Neural cell (in vitro differentiated cells): ENCODE measurements around the gene PPP1R14B. TPM values are rescaled to one million over a fixed set of nuclear protein-coding genes. Genes with fewer than 3 reads are reported as not detected.

Experiments
- H2AFZ ChIP-seq: fragments of 200-600, 300-800 bp; sonication (generic), shearing (Covaris generic); 2 replicates; pipeline ENCODE4 v1.6.0; 2014; ENCODE audit warnings: low read depth, mild to moderate bottlenecking, antibody characterized with exemption, low read length, moderate library complexity
- H3F3A ChIP-seq: fragments of 200-600 bp; shearing (Covaris generic); 2 replicates; pipeline ENCODE4 v1.6.1; 2016; ENCODE audit warnings: mild to moderate bottlenecking, moderate library complexity, mixed read lengths, antibody characterized with exemption, low read length; ENCODE audit not compliant: insufficient read depth, poor library complexity, severe bottlenecking
- H3K27ac ChIP-seq: fragments of 200-600, 300-800 bp; sonication (generic), shearing (Covaris generic); 2 replicates; pipeline ENCODE4 v1.5.1; 2014; ENCODE audit warnings: mild to moderate bottlenecking, low read length, moderate library complexity
- H3K27me3 ChIP-seq: fragments of 300-800, 200-600 bp; sonication (generic), shearing (Covaris generic); 2 replicates; pipeline ENCODE4 v1.6.0; 2014; ENCODE audit warnings: mild to moderate bottlenecking, low read depth, low read length, moderate library complexity; ENCODE audit not compliant: insufficient read depth
- H3K36me3 ChIP-seq: fragments of 300-800, 200-600 bp; sonication (generic), shearing (Covaris generic); 2 replicates; pipeline ENCODE4 v1.5.1; 2014; ENCODE audit warnings: mild to moderate bottlenecking, antibody characterized with exemption, low read length, moderate library complexity; ENCODE audit not compliant: insufficient read depth
- H3K4me2 ChIP-seq: fragments of 300-800, 200-600 bp; sonication (generic), shearing (Covaris generic); 2 replicates; pipeline ENCODE4 v1.6.0; 2014; ENCODE audit warnings: mild to moderate bottlenecking, low read length
- H3K4me3 ChIP-seq: fragments of 300-800, 200-600 bp; sonication (generic), shearing (Covaris generic); 2 replicates; pipeline ENCODE4 v1.5.1; 2014; ENCODE audit warnings: mild to moderate bottlenecking, low read length, moderate library complexity
- H3K79me2 ChIP-seq: fragments of 200-600 bp; shearing (Covaris generic); replicated peaks from 2 replicates; pipeline ENCODE4 v1.6.0; 2014; ENCODE audit warnings: mild to moderate bottlenecking, low read length, moderate library complexity; ENCODE audit not compliant: insufficient read depth
- H3K9ac ChIP-seq: fragments of 300-800, 200-600 bp; sonication (generic), shearing (Covaris generic); 2 replicates; pipeline ENCODE4 v1.6.1; 2016; ENCODE audit warnings: mild to moderate bottlenecking, low read length, mixed read lengths
- H3K9me2 ChIP-seq: fragments of 200-600 bp; shearing (Covaris generic); 2 replicates; pipeline ENCODE4 v1.6.1; 2016; ENCODE audit warnings: mild to moderate bottlenecking, low read length, mixed read lengths; ENCODE audit not compliant: insufficient read depth
- H3K9me3 ChIP-seq: fragments of 200-600, 300-800 bp; sonication (generic), shearing (Covaris generic); 2 replicates; pipeline ENCODE4 v1.6.1; 2016; ENCODE audit warnings: mild to moderate bottlenecking, mixed run types, low read length, moderate library complexity, mixed read lengths
- H4K20me1 ChIP-seq: fragments of 200-600 bp; shearing (Covaris generic); 2 replicates; pipeline ENCODE4 v1.6.1; 2016; ENCODE audit warnings: mild to moderate bottlenecking, mixed run types; ENCODE audit not compliant: insufficient read depth
- CTCF ChIP-seq: fragments of 450-650 bp; IDR thresholded peaks from 2 replicates; pipeline ENCODE4 v1.5.1; 2014; ENCODE audit warnings: antibody characterized with exemption, mild to moderate bottlenecking, moderate library complexity; ENCODE audit not compliant: poor library complexity, severe bottlenecking
- EP300 ChIP-seq: fragments of 450-650 bp; conservative IDR thresholded peaks from 2 replicates; pipeline ENCODE4 v1.6.1; 2014; ENCODE audit warnings: antibody characterized with exemption, mild to moderate bottlenecking, moderate library complexity; ENCODE audit not compliant: poor library complexity, severe bottlenecking
- EZH2 ChIP-seq: fragments of 200-600, 300-800 bp; shearing (Covaris generic), sonication (generic); IDR thresholded peaks from 2 replicates; pipeline ENCODE4 v1.6.1; 2014; ENCODE audit warnings: antibody characterized with exemption, low read length, borderline replicate concordance, mild to moderate bottlenecking; ENCODE audit not compliant: insufficient read depth, poor library complexity, severe bottlenecking
- MXI1 ChIP-seq: fragments of 450-650 bp; conservative IDR thresholded peaks from 2 replicates; pipeline ENCODE4 v1.6.1; 2014; ENCODE audit warnings: antibody characterized with exemption, mild to moderate bottlenecking; ENCODE audit not compliant: poor library complexity, severe bottlenecking
- POLR2AphosphoS5 ChIP-seq: IDR thresholded peaks from 2 replicates; pipeline ENCODE4 v1.6.1; 2012
- RAD21 ChIP-seq: fragments of 450-650 bp; conservative IDR thresholded peaks from 2 replicates; pipeline ENCODE4 v1.6.1; 2014; ENCODE audit warnings: antibody characterized with exemption, mild to moderate bottlenecking, moderate library complexity
- REST ChIP-seq: IDR thresholded peaks from 2 replicates; pipeline ENCODE4 v1.6.1; 2012; ENCODE audit warnings: borderline replicate concordance
- SMC3 ChIP-seq: fragments of 450-650 bp; conservative IDR thresholded peaks from 2 replicates; pipeline ENCODE4 v1.6.1; 2014; ENCODE audit warnings: antibody characterized with exemption, mild to moderate bottlenecking, moderate library complexity; ENCODE audit not compliant: poor library complexity
- TAF1 ChIP-seq: IDR thresholded peaks from 2 replicates; pipeline ENCODE4 v1.6.1; 2012; ENCODE audit warnings: low read depth
- polyA plus RNA-seq: library from polyadenylated mRNA; depleted of rRNA; stranded (reverse); fragments of >200 nt; gene quantifications from 2 replicates; pipeline ENCODE4 v1.2.3, GENCODE V29; 2014

Gene PPP1R14B
- polyA plus RNA-seq, 1 donor from 2014 or later = 400 TPM

GRCh38 chr11:64295760-64296159, 49.0 kb upstream of the PPP1R14B start:
- H3K36me3 ChIP-seq = no peaks in the 10 kb centered on the region
- H3K9ac ChIP-seq = no peak overlapping the region
- H3K9me2 ChIP-seq = no peaks in the 10 kb centered on the region
- no peaks in the 10 kb centered on the region for H3K9me3 ChIP-seq
- no peak overlapping the region for H3K27ac ChIP-seq
- no peak overlapping the region for H3K4me3 ChIP-seq
- no peaks in the 10 kb centered on the region for H4K20me1 ChIP-seq
- H3F3A ChIP-seq = no peaks in the 10 kb centered on the region
- H3K27me3 ChIP-seq = peaks cover 94% of the 10 kb centered on the region
- H3K79me2 ChIP-seq = no peaks in the 10 kb centered on the region
- no peak for TF ChIP-seq EZH2
- TF ChIP-seq CTCF = no peak
- TF ChIP-seq SMC3 = no peak
- no peak for TF ChIP-seq RAD21
- TF ChIP-seq REST = no peak
- no peak for TF ChIP-seq MXI1
- TF ChIP-seq TAF1 = no peak
- TF ChIP-seq EP300 = no peak
- TF ChIP-seq POLR2AphosphoS5 = no peak
- H3K4me2 ChIP-seq = no peak overlapping the region
- H2AFZ ChIP-seq = no peak overlapping the region

- no peak overlapping the region for H3K9ac ChIP-seq
- H3K9me2 ChIP-seq = no peaks in the 10 kb centered on the region
- H3K36me3 ChIP-seq = no peaks in the 10 kb centered on the region
- no peak overlapping the region for H3K4me2 ChIP-seq
- H3K4me3 ChIP-seq = no peak overlapping the region
- TF ChIP-seq CTCF (no peak), EZH2 (no peak), RAD21 (no peak), REST (no peak), SMC3 (no peak), TAF1 (no peak), EP300 (no peak), POLR2AphosphoS5 (no peak), MXI1 (no peak)
- no peaks in the 10 kb centered on the region for H4K20me1 ChIP-seq
- H2AFZ ChIP-seq = no peak overlapping the region
- peaks cover 93% of the 10 kb centered on the region for H3K27me3 ChIP-seq
- H3K79me2 ChIP-seq = no peaks in the 10 kb centered on the region
- no peaks in the 10 kb centered on the region for H3K9me3 ChIP-seq
- no peaks in the 10 kb centered on the region for H3F3A ChIP-seq
- H3K27ac ChIP-seq = no peak overlapping the region
Measured at GRCh38 chr11:64294774-64295173, 48.0 kb upstream of the PPP1R14B start.
